SIG-M5 treated with dmso at 0.1 percent for 504 hours (cell line): ENCODE data around the gene FOXQ1.

ENCODE experiments used
- DNase-seq: peaks from one replicate; lab custom pipeline; 2025; ENCODE audit not compliant: unreplicated experiment; lab: John Stamatoyannopoulos, UW

The FOXQ1 gene, protein sequence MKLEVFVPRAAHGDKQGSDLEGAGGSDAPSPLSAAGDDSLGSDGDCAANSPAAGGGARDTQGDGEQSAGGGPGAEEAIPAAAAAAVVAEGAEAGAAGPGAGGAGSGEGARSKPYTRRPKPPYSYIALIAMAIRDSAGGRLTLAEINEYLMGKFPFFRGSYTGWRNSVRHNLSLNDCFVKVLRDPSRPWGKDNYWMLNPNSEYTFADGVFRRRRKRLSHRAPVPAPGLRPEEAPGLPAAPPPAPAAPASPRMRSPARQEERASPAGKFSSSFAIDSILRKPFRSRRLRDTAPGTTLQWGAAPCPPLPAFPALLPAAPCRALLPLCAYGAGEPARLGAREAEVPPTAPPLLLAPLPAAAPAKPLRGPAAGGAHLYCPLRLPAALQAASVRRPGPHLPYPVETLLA

DNA sequence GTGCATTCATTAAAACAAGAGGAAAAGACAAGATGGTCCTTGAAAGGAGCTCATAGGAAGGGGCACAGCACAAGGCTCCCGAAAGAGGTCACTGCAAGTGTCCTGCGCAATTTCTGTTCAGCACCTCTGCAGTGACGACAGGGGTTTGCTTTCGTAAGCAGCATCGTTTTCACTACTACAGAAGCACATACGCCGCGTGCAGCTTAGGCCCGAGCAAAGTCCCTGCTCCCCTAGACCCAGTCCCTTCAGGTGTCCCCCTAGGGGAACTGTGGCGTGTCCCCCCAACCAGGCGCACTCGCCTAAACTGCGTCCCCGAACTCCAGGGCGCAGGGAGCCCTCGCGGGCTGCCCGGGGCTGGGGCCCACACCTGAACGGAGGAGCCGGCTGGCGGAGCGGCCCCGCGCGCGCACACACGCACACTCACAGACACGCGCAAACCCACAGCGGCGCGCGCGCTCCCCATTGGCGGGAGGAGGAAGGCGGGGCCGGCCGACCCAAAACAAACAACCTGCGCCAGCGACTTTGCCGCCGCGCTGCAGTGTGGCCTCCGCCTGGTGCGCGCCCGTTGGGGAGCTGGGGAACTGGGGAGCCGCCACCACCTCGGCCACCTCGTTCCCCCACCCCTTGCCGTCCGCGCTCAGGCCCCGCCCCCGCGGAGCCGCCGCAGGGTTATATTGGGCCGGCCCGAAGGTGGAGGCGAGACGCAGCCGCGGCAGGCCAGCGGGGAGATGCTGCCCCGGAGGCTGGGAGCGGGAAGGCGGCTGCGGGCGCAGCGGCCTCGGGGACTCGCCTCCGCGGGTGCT is at the start of gene FOXQ1:
Gene FOXQ1, plus strand, starts transcription at position 699 of the 803 bp plus-strand sequence. CDS start 607 bp downstream, outside the sequence.
- no peak for DNase-seq

DNA sequence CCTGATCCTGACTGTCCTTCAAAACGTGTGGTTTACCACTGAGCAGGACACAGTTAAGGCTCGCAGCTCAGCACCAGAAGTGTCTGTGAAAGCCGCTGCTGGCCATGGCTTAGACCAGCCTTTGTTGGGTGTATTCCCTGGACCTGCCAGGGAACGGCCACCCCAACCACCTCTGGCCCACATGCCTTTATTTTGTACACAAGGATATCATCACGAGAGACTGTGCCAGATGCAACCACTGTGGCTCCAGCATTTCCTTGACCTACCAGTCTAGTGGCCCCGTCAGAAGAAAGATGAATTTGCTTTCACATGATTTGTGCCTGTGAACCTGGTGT is 49.2 kb upstream of the FOXQ1 start:
- DNase-seq: no peak

DNA sequence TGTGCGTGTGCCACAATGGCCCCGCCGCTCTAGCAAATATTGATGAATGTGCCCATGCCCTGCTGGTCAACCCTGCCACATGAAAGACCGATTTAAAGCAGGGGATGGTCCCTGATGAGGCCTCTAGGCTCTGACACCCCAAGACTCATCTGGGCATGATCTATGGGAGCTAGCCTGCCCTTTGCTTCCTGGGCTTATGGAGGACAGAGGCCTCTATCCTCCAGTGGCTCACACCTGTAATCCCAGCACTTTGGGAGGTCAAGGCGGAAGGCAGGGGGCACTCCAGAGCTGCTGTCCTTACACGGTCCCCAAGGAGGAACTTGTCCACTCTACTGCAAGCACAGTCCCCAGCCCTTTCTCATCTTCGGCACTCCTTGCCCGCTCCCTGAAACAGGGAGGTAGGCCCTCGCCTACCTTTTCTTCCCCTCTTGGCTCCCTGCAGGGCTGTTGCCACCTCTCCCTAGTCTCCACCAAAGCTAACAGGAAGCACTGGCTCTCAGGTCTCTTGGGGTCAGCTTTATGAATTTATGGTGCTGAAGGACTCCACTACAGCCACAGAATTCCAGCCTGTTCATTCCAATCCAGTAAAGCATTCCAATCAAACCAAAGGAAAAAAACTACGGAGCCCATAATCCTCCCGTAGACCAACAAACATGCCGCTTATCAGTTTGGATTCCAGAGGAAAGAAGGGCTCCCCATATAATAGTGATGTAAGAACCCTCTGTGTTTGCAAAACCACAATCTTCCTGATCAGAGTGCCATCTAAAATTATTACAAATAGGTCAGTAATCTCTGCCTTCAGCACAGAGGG is 48.7 kb upstream of the FOXQ1 start:
- DNase-seq: no peak

DNA sequence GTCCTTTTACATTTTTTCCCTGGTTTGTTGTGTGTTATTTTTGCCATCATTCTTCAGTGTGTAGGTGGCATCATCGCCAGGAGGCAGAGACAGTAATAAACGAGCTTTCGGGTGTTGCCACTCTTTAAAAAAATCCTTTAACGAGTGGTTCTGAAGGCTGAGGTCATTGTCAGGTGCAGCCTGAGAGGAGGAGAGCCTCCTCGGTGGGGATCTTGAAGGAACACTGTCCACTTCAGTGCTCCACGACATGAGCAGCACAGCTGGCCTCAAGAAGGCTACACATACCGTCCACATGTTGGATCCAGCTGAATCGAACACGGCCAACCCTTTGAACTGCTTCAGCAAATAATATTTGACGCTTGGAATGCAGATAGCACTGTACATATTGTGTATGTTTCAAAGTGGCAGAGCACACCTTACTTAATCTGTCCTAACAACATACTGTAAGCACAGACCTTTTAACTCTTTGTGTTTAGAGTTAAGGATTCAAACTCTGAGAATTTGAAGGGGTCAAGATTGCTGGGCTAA is 48.0 kb upstream of the FOXQ1 start:
- DNase-seq: no peak

DNA sequence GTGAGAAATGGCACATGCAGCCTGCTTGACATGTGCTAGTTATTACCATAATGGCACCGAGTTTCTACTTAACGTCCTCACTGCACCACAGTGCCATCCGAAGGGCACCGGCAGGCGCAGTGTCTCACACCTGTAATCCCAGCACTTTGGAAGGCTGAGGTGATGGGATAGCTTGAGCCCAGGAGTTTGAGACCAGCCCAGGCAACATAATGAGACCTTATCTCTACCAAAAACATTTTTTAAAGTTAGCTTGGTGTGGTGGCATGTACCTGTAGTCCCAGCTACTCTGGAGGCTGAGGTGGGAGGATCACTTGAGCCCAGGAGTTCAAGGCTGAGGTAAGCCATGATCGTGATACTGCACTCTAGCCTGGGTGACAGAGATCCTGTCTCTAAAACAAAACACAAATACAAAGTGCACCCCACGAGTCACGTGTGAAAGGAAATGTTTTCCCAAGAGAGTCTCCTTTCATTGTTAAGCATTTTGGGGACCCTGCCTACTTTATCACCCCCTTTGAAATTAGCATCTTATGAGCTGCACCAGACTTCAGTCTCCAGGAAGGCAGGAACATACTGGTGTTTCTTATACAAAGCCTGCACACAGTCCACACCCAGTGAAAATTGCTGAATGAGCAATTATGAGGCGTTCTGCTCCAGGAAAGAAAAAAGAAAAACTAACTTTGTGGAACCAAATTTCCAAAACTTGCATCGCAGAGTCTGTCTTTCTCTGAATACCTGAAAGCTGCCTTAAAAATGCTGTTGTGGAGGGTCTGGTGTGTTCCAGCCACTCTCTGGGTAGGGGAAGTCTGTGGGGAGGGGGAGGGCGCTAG is 47.1 kb upstream of the FOXQ1 start:
- no peak for DNase-seq

DNA sequence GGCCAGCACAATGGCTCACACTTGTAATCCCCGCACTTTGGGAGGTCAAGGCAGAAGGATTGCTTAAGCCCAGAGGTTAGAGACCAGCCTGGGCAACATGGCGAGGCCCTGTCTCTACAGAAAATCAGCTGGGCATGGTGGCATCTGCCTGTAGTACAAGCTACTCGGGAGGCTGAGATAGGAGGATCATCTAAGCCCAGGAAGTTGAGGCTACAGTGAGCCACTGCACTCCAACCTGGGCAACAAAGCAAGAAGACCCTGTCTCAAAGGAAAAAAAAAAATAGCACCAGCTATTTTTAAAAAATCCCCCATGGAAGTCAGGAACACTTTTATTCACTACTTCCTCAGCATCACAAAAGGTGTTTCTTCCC is 45.2 kb upstream of the FOXQ1 start:
- DNase-seq: no peak

DNA sequence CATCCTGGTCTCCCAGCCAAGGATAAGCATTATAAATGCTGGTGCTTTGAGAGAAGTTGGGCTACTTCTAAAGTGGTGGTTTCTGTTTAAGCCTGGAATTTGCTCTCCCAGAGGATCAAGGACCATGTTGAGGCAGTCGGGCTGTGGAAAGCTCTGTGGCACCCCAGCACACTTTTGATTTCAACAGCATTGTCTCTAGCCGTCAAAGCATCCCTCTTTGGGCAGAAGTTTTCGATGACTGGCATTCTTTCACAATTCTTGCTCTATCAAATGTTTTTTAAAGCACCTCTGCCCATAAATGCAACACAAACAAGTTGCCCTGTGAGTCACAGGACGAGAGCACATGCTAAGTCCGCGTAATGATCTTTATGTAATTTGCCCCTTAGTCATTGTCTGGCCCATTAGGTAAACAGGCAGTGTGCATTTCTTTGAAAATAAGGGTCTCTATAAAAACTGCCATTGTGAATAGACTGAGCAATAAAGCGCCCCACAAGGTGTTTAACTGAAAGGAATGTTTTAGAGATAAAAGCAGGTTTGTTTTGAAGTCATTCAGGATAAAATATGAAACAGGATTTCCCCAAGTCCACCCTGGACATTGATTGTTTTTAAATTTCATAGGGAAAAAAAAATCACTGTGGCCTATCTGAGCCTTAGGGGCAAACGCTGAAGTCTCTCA is 44.7 kb upstream of the FOXQ1 start:
- DNase-seq: no peak

DNA sequence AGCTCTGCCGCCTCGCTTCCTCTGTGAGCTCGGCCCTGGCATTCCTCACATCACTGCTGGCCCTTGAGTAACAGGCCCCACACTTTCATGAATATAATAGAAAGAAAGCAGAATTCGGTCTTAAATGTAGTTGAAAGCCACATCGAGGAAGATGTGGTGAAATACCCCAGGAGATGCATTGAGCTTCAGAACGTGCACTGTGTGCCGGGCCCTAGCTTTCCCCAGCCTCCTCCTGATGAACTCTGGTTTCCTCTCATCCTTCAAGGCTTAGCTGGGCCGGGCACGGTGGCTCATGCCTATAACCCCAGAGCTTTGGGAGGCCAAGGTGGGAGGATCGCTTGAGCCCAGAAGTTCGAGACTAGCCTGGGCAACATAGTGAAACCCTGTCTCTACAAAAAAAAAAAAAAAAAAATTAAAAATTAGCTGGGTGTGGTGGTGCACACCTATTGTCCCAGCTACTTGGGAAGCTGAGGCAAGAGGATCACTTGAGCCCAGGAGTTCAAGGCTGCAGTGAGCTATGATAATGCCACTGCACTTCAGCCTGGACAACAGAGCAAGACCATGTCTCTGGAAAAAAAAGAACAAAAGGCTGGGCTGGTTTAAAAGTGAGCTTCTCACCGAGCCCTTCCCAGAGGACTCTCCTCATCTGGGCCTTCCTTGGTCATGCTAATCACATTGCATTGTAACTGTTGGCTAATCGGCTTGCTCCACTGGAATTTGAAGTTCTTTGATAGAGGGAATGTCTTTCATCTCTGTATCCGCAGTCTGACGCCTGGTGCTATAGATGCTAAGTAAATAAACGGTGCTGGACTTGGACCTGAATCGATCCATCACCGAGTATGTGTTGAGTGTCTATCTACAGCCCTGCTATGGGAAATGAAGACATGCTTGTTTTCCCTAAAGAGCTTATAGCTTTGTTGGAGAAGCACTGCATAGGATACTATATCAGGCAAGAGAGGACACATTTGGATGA is 43.8 kb upstream of the FOXQ1 start:
- DNase-seq: no peak

DNA sequence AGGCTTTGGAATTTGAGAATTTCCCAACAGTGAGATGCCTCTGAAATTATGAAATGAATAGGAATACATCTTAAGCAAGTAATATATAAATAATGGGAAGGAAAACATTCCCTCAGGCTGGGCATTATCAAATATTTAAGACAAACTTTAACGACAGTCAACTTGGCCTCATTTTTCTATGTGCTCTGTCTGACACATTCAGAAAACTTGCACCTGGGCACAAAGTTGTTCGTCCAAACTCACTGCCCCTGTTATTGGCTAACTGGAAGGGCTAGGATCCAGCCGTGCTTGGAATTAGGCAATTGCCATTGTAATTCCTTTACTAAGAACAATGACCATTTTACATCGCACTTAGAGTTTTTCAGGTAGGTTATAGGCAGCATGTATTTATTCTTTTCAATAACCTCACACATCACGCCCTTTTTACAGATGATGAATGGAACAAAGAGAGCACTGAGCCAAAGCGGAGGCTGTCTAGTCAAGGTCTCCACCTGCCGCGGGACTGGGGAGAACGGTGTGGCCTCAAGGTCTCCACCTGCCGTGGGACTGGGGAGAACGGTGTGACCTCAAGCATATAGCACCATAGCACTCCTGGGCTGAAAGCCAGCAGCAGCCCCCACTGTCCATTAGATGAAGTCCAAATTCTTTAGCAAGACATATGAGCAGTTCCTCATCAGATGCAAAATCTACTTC is 40.7 kb upstream of the FOXQ1 start:
- DNase-seq: no peak

DNA sequence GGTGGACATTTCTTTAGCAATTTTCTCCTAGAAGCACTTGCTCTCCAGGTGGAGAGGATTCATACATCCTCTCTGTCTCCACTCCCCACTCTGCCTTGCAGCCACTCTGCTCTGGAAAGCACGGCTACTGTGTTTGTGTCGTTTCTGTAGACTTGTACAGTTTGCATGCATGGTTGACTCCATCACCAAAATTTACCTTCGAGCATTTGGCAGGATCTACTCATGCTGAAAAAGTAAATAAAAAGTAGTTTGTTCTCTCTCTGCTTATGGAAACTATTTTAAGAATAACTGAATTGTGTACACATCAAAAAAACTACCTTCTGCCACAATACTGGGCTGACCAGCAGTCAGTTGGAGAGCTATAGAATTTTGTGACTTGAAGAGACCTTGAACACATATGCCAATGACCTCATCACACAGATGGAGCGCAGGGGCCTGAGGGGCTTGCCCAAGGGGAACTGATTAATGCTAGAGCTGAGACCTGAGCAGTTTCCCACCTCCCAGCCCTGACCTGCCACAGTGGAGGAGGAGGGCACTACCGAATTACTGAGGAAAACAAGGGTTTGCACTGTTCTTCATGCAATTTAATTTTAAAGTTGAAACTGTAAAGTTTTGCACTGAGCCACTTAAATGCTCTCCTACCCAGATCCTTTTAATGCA is 33.7 kb upstream of the FOXQ1 start:
- no peak for DNase-seq

DNA sequence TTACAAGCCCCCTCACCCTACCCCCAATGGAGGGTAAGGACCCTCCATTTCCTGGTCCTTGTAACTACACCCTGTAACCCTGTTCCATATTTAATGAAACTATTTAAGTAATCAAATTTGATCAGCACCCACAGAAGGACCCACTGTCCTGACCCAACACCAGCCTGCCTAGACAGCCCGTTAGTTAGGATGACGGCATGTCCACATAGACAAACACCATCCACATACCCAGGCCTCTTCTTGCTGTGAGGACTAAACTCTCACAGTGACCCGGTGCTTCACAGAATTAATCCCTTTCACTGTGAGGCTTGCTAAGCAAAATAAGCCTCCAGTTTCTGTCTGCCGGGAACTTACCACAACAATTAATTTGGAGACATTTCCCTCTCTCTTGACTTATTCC is 32.8 kb upstream of the FOXQ1 start:
- no peak for DNase-seq

DNA sequence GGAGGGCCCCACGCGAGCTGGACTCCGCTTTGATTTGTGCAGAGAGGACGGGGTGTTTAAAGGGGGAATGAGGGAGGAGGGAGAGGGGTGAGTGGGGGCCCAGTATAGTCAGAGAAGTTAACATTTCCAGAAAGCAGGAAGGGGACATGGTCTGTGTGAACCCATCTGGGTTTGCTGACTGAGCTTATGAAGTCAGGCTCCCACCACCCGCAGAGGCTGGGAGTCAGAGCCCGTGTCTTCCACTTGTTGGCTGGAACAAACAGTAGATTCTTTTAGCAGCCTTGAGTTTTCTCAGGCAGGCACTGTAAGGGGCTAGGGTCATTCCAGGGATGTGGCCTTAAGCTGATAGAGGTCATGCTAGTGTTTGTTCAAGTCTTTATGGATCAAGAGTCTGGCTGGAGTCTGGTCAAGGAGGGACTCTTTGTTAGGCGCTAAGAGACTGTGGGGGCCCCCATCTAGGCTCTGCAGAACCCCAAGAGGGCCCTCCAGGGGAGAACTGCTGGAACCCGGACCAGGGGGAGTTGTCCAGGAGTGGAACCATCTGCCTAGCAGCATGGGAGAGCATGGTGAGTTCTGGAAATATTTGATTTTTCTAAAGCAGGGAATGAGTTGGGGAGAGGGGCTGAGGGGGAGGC is 31.1 kb upstream of the FOXQ1 start:
- DNase-seq: no peak

DNA sequence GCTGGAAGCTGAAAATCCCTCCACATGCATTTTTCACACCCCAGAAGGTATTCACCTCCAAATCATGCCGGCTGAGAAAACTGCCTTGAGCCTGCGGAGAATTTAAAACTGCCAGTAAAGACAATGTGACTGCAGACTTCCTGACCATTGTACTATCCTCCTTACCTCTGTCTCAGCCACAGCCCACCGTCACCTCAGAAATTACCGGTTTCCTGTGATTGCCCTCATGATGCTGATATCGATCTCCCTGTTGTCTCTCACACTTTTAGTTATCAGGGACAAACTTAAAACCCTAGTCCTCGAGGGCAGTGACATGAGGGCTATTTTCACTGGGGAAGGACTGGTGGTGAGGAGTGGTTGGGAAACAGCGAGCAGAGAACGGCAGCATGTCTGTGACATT is 30.2 kb upstream of the FOXQ1 start:
- DNase-seq: no peak

DNA sequence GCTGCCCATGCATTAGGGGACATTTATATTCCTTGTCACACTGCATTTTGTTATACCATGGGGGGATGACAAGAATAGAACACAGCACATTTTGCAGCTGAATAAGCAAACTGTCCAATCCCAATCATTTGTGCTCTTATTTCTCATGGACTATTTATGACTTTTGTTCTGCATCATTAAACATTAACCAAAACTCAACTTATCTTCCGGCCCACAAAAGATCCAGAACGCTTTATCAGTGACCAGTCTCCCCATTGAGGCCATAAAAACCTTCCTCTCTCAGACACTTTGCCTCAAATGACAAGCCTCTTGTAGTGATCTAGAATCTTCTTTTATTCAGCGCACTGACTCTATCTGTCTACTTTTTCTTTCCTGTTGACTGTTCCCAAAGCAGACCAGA is 28.4 kb upstream of the FOXQ1 start:
- no peak for DNase-seq

DNA sequence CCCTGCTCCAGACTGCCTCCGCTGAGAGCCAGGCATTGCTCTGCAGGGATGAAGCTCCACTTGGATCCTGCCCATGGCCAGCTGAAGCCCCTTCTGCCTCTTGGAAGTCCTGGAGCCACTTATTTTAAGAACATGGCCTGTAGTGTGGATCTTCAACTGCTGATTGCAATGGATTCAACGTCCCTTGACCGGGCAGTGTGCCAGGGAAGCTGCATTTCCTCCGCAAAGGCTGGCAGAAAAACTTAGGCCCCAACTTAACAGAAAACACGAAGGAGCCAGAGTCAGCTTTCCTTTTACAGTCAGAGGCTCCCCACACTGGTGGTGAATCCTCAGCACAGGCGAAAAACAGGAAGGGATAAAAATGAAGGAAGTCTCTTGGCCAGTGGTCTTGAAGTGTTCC is 26.3 kb upstream of the FOXQ1 start:
- no peak for DNase-seq

DNA sequence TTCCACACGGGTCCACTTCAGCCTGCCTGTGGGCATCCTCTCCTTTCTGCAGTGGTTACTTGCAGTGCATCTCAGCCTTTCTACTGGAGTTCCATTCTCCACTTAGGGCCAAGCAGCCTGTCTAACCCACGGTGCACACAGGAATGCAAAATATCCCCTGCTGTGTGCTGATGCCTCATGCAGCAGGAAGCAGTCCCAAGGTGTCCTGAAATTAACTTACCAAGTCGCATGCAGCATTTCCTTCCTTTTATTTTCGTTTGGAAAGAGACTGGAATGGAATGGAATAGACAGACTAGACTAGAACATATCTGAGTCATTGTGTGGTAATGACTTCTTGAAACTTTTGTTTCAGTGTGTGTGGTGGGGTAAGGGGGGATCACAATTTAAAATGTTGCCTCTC is 25.9 kb upstream of the FOXQ1 start:
- DNase-seq: no peak

DNA sequence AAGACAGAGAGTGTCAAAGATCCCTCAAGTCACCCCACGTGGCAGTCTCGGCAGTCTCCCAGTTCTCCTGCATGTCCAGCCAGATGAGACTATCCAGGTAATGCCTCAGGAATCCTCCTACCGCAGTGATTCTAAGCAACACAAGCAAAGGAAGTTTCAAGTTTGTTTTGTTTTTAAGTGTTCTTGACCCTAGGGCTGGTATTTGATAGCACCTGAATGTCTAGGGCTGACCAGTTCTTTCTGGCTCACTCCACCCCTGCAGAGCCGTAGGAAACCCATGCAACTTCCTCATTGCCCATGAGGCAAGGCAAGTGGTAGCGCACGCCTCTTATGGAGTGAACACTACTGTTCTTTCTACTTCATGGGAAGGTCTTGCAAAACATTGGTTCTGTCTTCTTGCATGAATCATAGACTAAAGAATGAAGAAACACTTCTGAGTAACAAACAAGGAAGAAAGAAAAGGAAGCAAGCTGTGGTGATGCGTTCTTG is 24.8 kb upstream of the FOXQ1 start:
- peak; percentile 87 for DNase-seq
